Transverse colon (tissue), 4 donors: ENCODE results near the gene DDIT3.

Source experiments
- CTCF ChIP-seq, 5 experiments: fragments of 200-600 bp in 3 of 5; fragments of 450-650 bp in 2 of 5; sonication (generic) in 3 of 5; IDR thresholded peaks; 1 replicate in 2 of 5; 2 replicates in 3 of 5; pipeline ENCODE4 v1.5.1; 2016 to 2017; ENCODE audit warnings: antibody characterized with exemption in 5 of 5, inconsistent platforms in 3 of 5, mild to moderate bottlenecking in 2 of 5, moderate library complexity in 1 of 5
- POLR2A ChIP-seq: fragments of 450-650 bp; IDR thresholded peaks from one replicate; pipeline ENCODE4 v1.6.1; 2016; ENCODE audit warnings: antibody characterized with exemption, mild to moderate bottlenecking, moderate library complexity
- POLR2AphosphoS5 ChIP-seq, 3 donors: sonication (generic); formaldehyde crosslinking; IDR thresholded peaks; one replicate each; pipeline ENCODE4 v1.6.1; 2016; ENCODE audit warnings: antibody characterized with exemption in 3 of 3

DNA sequence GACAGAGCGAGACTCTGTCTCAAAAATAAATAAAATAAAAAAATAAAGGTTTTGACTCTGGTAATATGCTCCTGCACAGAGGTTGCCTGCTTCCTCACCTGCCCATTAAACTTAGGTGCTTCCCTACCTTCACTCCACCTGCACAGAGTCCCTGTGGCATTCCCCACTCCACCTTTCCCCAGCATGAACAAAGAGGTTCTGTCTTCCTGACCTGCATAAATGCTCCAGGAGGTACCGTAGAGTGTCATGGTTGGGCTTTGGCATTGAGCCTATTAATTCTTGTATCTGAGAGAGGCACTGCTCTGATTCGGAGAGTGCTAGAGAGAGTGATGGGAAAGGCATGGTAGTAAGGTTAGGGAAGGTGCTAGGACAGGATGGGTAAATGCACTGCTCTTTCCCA, 46.9 kb downstream of the DDIT3 start:
- TF ChIP-seq POLR2AphosphoS5 (IDR thresholded peaks at IDR 0.05) (no peak), POLR2A (no peak), CTCF (IDR thresholded peaks at IDR 0.05) (no peak)
